ENCODE measurements around the gene ZBTB39.

- TF ChIP-seq CTCF (IDR thresholded peaks at IDR 0.05; ENCODE audit: poor library complexity) (no peak), EZH2 (IDR thresholded peaks at IDR 0.05; ENCODE audit: borderline replicate concordance) (no peak), EZH2phosphoT487 (IDR thresholded peaks at IDR 0.05; ENCODE audit: low read depth, severe bottlenecking, unreplicated experiment) (no peak)
Measured at GRCh38 chr12:57016348-57016747, 10.0 kb upstream of the ZBTB39 start, which contains the start of gene TAC3.
